Cardiac muscle cell (in vitro differentiated cells and primary cell): ENCODE data around the gene CEP131. TPM values are rescaled to one million over a fixed set of nuclear protein-coding genes. Genes with fewer than 3 reads are reported as not detected.
A peak's percentile ranks its signal among the peaks of the same experiment; 100 is the strongest.

Source experiments
- DNase-seq, 2 donors: peaks; one replicate each; pipeline versions ENCODE4 v3.0.0 to v3.0.0-alpha.2; 2010 to 2017; ENCODE audit warnings: low read depth in 1 of 2, low spot score in 1 of 2
- H3K27ac ChIP-seq: fragments of 200-600 bp; sonication (generic); 2 replicates; pipeline ENCODE4 v1.5.1; 2016
- H3K27me3 ChIP-seq: fragments of 200-600 bp; sonication (generic); 2 replicates; pipeline ENCODE4 v1.6.0; 2016; ENCODE audit warnings: control low read depth
- H3K36me3 ChIP-seq: fragments of 200-600 bp; sonication (generic); 2 replicates; pipeline ENCODE4 v1.5.1; 2016; ENCODE audit warnings: control low read depth
- H3K4me1 ChIP-seq: fragments of 200-600 bp; sonication (generic); 2 replicates; pipeline ENCODE4 v1.8.1; 2017; ENCODE audit warnings: low read depth, mild to moderate bottlenecking, mixed run types
- H3K4me3 ChIP-seq: fragments of 200-600 bp; sonication (generic); 2 replicates; pipeline ENCODE4 v1.5.1; 2016; ENCODE audit warnings: mild to moderate bottlenecking
- H3K9me3 ChIP-seq: fragments of 200-600 bp; sonication (generic); 2 replicates; pipeline ENCODE4 v1.5.1; 2017; ENCODE audit warnings: low read depth, mild to moderate bottlenecking, control low read depth
- polyA plus RNA-seq: library from polyadenylated mRNA; unstranded; fragments of >200 nt; fragmentation: Nextera tagmentation; extraction: Ambion mirVana; gene quantifications from 2 replicates; pipeline ENCODE4 v1.2.1, GENCODE V29; 2016
- total RNA-seq: library from RNA; depleted of rRNA; stranded (reverse); fragments of >200 nt; gene quantifications from 2 replicates; pipeline ENCODE4 v1.2.3, GENCODE V29; 2016
- TF ChIP-seq, protein P1 (sequence below): IDR thresholded peaks from 2 replicates; pipeline ENCODE4 v1.5.1; 2012; ENCODE audit warnings: low read depth, mild to moderate bottlenecking, low read length

CEP131 gene
- total and polyA plus RNA-seq, 2 experiments from 2014 or later: 29.2 to 37.0 TPM

DNA sequence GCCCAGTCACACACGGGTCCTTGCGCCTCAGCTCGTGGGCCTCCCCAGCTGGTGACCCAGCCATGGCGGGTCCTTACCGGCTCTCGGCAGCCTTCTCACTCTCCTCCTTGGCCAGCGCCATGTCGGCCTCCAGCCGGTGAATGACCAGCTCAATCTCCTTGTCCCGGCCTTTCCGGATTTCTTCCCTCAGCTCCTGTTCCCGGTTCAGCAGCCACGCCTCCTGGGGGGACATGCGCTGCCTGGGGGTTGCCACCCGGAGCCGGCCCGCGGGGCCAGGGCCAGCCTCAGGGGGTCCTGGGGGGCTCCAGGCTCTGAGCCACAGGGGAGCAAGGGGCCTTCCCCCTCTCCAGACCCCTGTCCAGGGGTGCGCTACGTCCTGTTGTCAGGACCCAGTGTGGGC lies 31.6 kb downstream of the CEP131 start:
- Histone ChIP-seq H3K4me1 (no peaks in the 10 kb centered on the region), H3K36me3 (no peaks in the 10 kb centered on the region), H3K4me3 (no peak overlapping the region), H3K9me3 (no peaks in the 10 kb centered on the region), H3K27me3 (no peaks in the 10 kb centered on the region), H3K27ac (no peak overlapping the region)
- no peak for DNase-seq
- TF ChIP-seq, protein P1, sequence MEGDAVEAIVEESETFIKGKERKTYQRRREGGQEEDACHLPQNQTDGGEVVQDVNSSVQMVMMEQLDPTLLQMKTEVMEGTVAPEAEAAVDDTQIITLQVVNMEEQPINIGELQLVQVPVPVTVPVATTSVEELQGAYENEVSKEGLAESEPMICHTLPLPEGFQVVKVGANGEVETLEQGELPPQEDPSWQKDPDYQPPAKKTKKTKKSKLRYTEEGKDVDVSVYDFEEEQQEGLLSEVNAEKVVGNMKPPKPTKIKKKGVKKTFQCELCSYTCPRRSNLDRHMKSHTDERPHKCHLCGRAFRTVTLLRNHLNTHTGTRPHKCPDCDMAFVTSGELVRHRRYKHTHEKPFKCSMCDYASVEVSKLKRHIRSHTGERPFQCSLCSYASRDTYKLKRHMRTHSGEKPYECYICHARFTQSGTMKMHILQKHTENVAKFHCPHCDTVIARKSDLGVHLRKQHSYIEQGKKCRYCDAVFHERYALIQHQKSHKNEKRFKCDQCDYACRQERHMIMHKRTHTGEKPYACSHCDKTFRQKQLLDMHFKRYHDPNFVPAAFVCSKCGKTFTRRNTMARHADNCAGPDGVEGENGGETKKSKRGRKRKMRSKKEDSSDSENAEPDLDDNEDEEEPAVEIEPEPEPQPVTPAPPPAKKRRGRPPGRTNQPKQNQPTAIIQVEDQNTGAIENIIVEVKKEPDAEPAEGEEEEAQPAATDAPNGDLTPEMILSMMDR: no peak

GRCh38 chr17:81190591-81190990 lies 32.2 kb downstream of the CEP131 start:
- Histone ChIP-seq H3K4me1 (no peaks in the 10 kb centered on the region), H3K9me3 (no peaks in the 10 kb centered on the region), H3K27ac (no peak overlapping the region), H3K27me3 (no peaks in the 10 kb centered on the region), H3K4me3 (no peak overlapping the region), H3K36me3 (no peaks in the 10 kb centered on the region)
- TF ChIP-seq, protein P1: no peak
- DNase-seq: no peak

DNA sequence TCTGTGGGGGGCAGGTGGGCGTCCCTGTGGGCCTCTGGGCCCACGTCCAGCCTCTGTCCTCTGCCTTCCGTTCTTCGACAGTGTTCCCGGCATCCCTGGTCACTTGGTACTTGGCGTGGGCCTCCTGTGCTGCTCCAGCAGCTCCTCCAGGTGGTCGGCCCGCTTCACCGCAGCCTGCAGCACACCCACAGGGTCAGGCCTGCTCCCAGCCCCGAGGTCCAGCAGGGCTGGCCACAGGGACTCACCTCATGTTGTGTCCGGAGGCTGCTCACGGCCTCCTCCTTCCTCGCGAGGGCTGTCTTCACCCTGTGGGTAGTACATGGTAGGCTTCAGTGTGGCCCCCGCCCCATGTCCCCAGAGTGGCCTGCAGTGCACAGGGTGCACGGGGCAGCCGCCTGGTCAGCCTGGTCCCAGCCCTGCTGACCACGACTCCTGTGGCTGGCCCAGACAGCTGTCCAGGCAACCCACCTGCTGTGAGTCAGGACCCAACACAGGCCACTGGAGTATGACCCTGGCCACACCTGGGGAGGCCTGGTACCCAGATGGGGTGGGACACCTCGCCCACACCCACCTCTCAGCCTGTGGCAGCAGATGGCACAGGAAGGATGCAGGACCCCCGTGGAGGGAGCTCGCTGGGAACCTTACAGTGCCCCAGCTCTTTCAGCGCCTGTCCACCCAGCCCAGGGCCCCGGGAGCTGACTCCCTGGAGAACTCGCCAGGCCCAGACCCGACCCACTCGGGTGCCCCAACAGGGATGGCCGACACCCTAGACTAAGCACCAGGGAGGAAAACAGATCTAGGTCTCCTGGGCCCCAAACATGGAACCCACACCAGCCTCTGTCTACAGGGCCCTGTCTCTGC lies 32.9 kb downstream of the CEP131 start:
- no peak overlapping the region for H3K27ac ChIP-seq
- DNase-seq: peak; percentile 7 to 56
- H3K36me3 ChIP-seq: no peaks in the 10 kb centered on the region
- no peak overlapping the region for H3K4me3 ChIP-seq
- TF ChIP-seq, protein P1: no peak
- H3K9me3 ChIP-seq: no peaks in the 10 kb centered on the region
- no peaks in the 10 kb centered on the region for H3K4me1 ChIP-seq
- H3K27me3 ChIP-seq: no peaks in the 10 kb centered on the region

GRCh38 chr17:81189016-81189415 lies 33.7 kb downstream of the CEP131 start:
- DNase-seq: no peak
- H3K27me3 ChIP-seq: no peaks in the 10 kb centered on the region
- no peak overlapping the region for H3K4me3 ChIP-seq
- no peaks in the 10 kb centered on the region for H3K36me3 ChIP-seq
- H3K4me1 ChIP-seq: no peaks in the 10 kb centered on the region
- TF ChIP-seq, protein P1: no peak
- no peak overlapping the region for H3K27ac ChIP-seq
- H3K9me3 ChIP-seq: no peaks in the 10 kb centered on the region

DNA sequence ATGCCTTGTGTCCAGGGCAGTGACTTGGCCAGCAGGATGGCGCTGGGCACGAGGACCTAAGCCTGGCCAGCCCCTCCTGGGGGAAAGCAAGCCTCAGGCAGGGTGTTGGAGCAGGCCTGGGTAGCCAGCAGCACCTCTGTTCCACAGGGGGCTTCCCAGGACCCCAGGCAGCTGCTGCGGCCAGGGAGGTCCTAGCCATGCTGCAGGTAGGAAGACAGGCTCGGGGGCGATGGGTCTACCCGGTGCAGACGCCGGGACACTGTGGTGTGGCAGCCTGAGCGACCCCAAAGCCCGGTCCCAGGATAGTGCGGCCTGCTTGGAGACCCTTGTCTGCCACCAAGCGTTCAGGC lies 34.3 kb downstream of the CEP131 start:
- TF ChIP-seq, protein P1: no peak
- no peak overlapping the region for H3K4me3 ChIP-seq
- H3K27me3 ChIP-seq: no peaks in the 10 kb centered on the region
- no peak overlapping the region for H3K27ac ChIP-seq
- DNase-seq: no peak
- H3K9me3 ChIP-seq: no peaks in the 10 kb centered on the region
- H3K4me1 ChIP-seq: no peaks in the 10 kb centered on the region
- H3K36me3 ChIP-seq: no peaks in the 10 kb centered on the region
